Uterus (tissue), 4 donors: ENCODE measurements around the gene DMD. TPM values are rescaled to one million over a fixed set of nuclear protein-coding genes. Genes with fewer than 3 reads are reported as not detected.

ENCODE experiments used
- DNase-seq, 2 donors: peaks; one replicate each; pipeline ENCODE4 v3.0.0-alpha.2; 2019 to 2020
- H3K27ac ChIP-seq, 2 donors: fragments of 200-600 bp; sonication (generic); 1 replicate in 1 of 2; 2 replicates in 1 of 2; pipeline ENCODE4 v1.5.1; 2016 to 2018
- H3K27me3 ChIP-seq, 2 donors: fragments of 200-600 bp; sonication (generic); one replicate each; pipeline ENCODE4 v1.5.1; 2018 to 2019; ENCODE audit warnings: control low read depth in 1 of 2
- H3K36me3 ChIP-seq, 2 donors: fragments of 200-600 bp; sonication (generic); one replicate each; pipeline ENCODE4 v1.5.1; 2019; ENCODE audit warnings: control low read depth in 1 of 2
- H3K4me1 ChIP-seq, 2 donors: fragments of 200-600 bp; sonication (generic); one replicate each; pipeline ENCODE4 v1.5.1; 2018 to 2019; ENCODE audit warnings: control low read depth in 1 of 2
- H3K4me3 ChIP-seq, 2 donors: fragments of 200-600 bp; sonication (generic); 1 replicate in 1 of 2; 2 replicates in 1 of 2; pipeline ENCODE4 v1.5.1; 2018 to 2019; ENCODE audit warnings: mild to moderate bottlenecking in 1 of 2
- H3K9me3 ChIP-seq, 2 donors: fragments of 200-600 bp; sonication (generic); one replicate each; pipeline ENCODE4 v1.5.1; 2019; ENCODE audit warnings: control low read depth in 1 of 2
- POLR2A ChIP-seq, 2 donors: fragments of 450-650 bp; IDR thresholded peaks; one replicate each; pipeline ENCODE4 v1.6.1; 2016; ENCODE audit warnings: antibody characterized with exemption in 2 of 2, mild to moderate bottlenecking in 1 of 2, moderate library complexity in 1 of 2
- intact Hi-C: fragments of 100-400 bp; cut with DNase I; formaldehyde crosslinking; loops from one replicate; pipeline ENCODE4 v1.15.1; 2023; ENCODE audit warnings: low total_unique reads
- total RNA-seq, 4 donors: library from RNA; depleted of rRNA in 3 of 4; stranded (reverse); fragments of >200 nt in 3 of 4; gene quantifications; one replicate each; pipeline versions ENCODE4 v1.1.0 to v1.2.4, GENCODE V29; 2014 to 2023
- TF ChIP-seq, protein P1 (sequence below), 4 experiments: fragments of 200-600 bp in 2 of 4; fragments of 450-650 bp in 2 of 4; sonication (generic) in 2 of 4; IDR thresholded peaks; one replicate each; pipeline ENCODE4 v1.5.1; 2016 to 2019; ENCODE audit warnings: antibody characterized with exemption in 4 of 4, mild to moderate bottlenecking in 2 of 4, moderate library complexity in 1 of 4
- donor health status: DM: yes; HTN: yes; CAD: no.

Gene DMD
- total RNA-seq, 4 donors from 2014 or later = 73.8 to 147 (median 97.8) TPM

DNA sequence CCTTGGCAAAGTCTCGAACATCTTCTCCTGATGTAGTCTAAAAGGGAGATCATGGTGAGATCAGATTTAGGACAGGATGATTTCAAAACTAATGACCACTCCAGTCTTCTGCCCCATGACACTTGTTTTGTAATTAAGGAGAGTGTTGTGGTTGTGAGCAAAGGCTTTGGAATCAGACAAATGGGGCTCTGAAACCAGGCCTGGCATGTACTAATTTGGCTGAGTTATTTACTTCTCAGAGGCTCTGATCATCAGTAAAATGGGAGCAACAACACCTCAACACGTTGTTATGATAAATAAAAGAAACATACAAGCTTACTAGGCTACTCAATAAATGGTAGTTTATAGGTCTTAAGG is 2032.6 kb downstream of the DMD start:
- Histone ChIP-seq H3K27me3 (no peaks in the 10 kb centered on the region), H3K4me1 (no peaks in the 10 kb centered on the region), H3K27ac (no peak overlapping the region), H3K4me3 (no peak overlapping the region), H3K36me3 (no peaks in the 10 kb centered on the region), H3K9me3 (no peaks in the 10 kb centered on the region)
- intact Hi-C loops = no loop called here
- no peak for DNase-seq
- TF ChIP-seq POLR2A (IDR thresholded peaks at IDR 0.05) = no peak
- TF ChIP-seq, protein P1, sequence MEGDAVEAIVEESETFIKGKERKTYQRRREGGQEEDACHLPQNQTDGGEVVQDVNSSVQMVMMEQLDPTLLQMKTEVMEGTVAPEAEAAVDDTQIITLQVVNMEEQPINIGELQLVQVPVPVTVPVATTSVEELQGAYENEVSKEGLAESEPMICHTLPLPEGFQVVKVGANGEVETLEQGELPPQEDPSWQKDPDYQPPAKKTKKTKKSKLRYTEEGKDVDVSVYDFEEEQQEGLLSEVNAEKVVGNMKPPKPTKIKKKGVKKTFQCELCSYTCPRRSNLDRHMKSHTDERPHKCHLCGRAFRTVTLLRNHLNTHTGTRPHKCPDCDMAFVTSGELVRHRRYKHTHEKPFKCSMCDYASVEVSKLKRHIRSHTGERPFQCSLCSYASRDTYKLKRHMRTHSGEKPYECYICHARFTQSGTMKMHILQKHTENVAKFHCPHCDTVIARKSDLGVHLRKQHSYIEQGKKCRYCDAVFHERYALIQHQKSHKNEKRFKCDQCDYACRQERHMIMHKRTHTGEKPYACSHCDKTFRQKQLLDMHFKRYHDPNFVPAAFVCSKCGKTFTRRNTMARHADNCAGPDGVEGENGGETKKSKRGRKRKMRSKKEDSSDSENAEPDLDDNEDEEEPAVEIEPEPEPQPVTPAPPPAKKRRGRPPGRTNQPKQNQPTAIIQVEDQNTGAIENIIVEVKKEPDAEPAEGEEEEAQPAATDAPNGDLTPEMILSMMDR (IDR thresholded peaks at IDR 0.05) = no peak

DNA sequence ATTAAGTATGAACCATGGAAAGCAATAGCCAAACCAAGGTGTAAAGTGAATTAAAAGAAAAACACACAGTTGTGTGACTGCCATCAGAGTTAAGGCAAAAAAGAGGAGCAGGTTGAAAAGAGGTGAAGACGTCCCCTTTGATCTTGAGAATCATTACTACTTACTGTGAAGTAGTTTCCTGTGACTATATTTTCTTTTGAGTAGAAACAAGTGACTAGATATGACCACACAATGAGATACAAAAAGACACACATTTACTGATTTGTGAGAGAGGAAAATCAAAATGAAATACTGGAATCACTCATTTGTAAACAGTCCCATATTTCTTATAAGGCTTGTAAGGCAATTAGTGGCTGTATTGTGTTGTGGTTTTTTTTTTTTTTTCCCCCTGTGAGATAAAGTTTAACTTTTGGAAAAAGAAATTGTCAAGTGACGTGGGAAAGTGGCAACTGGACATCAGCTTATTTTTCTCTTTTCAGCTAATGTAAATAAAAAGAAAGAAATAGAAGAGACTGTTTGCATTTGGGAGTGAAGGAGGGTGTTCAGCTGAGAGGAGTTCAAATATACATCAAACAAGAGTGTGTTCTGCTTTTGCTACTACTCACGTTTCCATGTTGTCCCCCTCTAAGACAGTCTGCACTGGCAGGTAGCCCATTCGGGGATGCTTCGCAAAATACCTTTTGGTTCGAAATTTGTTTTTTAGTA is 2033.1 kb downstream of the DMD start:
- H3K9me3 ChIP-seq = no peaks in the 10 kb centered on the region
- TF ChIP-seq, protein P1 (IDR thresholded peaks at IDR 0.05) = no peak
- no peak for TF ChIP-seq POLR2A (IDR thresholded peaks at IDR 0.05)
- H3K4me3 ChIP-seq = no peak overlapping the region
- H3K27me3 ChIP-seq = no peaks in the 10 kb centered on the region
- H3K36me3 ChIP-seq = no peaks in the 10 kb centered on the region
- intact Hi-C loops = no loop called here
- DNase-seq = no peak
- no peaks in the 10 kb centered on the region for H3K4me1 ChIP-seq
- H3K27ac ChIP-seq = no peak overlapping the region

DNA sequence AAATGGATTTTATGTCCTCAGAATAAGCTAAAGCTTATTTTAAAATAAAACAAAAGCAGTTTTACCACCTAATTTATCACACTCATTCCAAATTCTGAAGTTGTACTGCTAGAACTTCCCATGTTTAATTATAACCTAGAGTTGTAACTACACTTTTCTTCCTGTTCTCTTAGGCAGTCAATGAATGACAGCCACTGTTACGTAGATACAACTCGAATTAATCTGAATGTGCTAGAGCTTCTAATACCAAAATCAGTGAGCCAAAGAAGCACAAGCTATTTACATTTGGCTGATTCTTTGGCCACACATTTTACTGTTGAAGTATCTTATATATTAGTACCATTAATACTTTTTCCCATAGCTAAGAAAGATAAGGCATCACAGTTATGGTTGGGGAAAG is 2040.6 kb downstream of the DMD start:
- intact Hi-C loops = no loop called here
- Histone ChIP-seq H3K4me3 (no peak overlapping the region), H3K4me1 (no peaks in the 10 kb centered on the region), H3K27me3 (no peaks in the 10 kb centered on the region), H3K27ac (no peak overlapping the region), H3K36me3 (no peaks in the 10 kb centered on the region), H3K9me3 (no peaks in the 10 kb centered on the region)
- TF ChIP-seq, protein P1 (IDR thresholded peaks at IDR 0.05) = no peak
- TF ChIP-seq POLR2A (IDR thresholded peaks at IDR 0.05) = no peak
- no peak for DNase-seq

DNA sequence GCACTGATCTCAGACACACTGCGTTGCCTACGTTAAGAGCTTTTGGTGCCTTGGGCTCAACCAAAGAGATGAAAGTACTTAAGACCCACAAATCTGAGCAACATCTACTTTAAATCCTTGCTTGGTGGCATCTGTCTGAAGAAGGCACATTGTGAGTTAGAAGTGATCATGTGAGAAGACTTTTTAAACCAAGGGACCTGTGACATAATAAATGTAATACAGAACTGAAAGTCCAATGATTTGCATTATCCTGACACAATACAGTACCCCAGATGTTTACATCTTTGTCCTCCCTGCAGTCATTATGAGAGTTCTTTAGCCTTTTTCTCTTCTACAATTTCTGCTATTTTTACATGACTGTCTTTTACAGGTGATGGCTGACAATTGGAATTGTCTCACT is 2042.8 kb downstream of the DMD start:
- TF ChIP-seq, protein P1 (IDR thresholded peaks at IDR 0.05) = no peak
- no peak for TF ChIP-seq POLR2A (IDR thresholded peaks at IDR 0.05)
- H3K4me3 ChIP-seq = no peak overlapping the region
- no peaks in the 10 kb centered on the region for H3K36me3 ChIP-seq
- H3K27ac ChIP-seq = no peak overlapping the region
- DNase-seq = no peak
- H3K4me1 ChIP-seq = no peaks in the 10 kb centered on the region
- intact Hi-C loops = no loop called here
- no peaks in the 10 kb centered on the region for H3K27me3 ChIP-seq
- H3K9me3 ChIP-seq = no peaks in the 10 kb centered on the region

DNA sequence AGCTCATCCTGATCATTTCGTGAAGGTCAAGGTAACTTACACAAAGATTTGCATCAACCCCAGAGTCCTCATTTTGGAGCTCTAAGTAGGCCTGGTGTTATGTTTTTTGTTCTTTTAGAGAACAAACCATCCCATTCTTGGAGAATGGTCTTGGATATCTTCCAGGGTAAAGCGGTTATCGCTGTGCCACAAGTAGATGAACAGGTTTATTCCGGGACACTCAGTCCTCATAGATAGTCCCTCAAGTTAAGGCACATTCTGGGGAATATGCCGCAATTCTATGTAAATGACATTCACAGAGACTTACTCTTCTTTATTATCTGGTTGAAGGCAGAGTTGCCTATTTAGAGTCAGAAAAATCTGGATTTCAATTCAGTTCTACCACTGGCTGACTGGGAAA is 2044.5 kb downstream of the DMD start:
- DNase-seq = no peak
- TF ChIP-seq, protein P1 (IDR thresholded peaks at IDR 0.05) = no peak
- no peak for TF ChIP-seq POLR2A (IDR thresholded peaks at IDR 0.05)
- no peaks in the 10 kb centered on the region for H3K36me3 ChIP-seq
- H3K4me3 ChIP-seq = no peak overlapping the region
- no peaks in the 10 kb centered on the region for H3K9me3 ChIP-seq
- no peaks in the 10 kb centered on the region for H3K27me3 ChIP-seq
- H3K27ac ChIP-seq = no peak overlapping the region
- no peaks in the 10 kb centered on the region for H3K4me1 ChIP-seq
- intact Hi-C loops = no loop called here
